ENCODE data around the gene NLGN4X.

NLGN4X gene

DNA sequence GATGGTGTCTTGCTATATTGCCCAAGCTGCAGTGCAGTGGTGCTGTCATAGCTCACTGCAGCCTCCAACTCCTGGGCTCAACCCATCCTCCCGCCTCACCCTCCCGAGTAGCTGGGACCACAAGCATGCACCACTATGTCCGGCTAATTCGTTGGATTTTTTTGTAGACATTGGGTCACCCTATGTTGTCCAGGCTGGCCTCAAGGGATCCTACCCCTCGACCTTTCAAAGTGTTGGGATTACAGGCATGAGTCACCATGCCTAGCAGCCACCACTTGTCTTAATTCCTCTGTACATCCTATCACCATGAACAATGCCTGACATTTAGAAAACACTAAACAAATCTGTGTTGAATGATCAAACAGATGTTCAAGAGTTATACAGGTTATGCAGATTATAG, 76.7 kb downstream of the NLGN4X start:
- no peak for DNase-seq (ENCODE audit: low read depth)

DNA sequence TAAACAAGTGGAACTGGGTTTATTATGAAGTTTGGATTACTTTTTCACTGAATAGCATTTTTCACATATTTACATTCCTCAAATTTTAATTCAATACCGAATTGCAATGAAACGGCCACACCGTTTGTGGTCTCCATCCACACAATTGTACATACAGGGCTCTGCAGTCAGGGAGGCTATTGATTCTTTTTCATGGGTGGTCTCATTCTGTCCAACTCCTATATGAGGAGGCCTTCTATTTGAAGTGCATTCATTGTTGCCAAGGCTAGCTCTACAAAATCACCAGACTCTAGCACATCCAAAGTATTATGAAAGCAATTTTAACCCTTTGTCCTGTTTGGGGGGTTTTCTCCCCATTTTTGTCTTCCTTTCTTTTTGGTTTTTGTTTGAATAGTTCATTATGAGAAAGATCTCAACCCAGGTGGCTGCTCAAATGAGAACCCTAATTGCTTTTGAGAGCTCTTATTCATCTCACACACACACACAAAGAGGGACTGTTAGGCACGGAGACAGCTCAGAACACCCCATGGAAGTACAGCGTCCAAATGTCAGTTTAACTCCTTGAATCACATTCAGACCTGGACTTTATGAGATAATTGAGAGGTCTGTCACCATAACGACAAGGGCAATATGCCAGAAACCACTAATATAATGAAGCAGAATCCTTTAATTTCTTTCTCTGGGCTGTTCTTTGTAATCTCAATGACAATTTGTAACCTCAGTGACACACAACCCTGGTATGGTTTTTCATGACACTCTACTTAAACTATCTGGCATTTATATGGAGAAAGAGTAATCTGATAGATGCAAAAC, 79.4 kb downstream of the NLGN4X start:
- no peak for DNase-seq (ENCODE audit: low read depth)

DNA sequence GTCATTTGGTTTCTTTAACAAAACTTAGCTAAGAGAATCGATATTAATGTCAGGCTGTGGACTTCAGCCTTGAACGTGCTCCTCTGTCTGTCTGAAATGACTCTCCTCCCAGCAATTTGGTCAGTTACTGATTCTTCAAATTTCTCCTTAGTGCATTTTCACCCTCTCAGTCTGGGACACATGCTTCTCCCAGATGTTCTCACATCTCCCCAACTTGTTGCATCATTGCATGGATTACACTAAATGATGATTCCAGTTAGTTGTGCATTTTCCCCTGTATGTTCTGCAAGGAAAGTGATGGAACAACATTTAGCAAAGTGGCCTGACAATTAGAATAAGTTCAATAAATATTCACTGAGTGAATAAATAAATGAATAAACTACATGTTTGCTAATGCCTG, 94.4 kb downstream of the NLGN4X start:
- DNase-seq (ENCODE audit: low read depth) = no peak

DNA sequence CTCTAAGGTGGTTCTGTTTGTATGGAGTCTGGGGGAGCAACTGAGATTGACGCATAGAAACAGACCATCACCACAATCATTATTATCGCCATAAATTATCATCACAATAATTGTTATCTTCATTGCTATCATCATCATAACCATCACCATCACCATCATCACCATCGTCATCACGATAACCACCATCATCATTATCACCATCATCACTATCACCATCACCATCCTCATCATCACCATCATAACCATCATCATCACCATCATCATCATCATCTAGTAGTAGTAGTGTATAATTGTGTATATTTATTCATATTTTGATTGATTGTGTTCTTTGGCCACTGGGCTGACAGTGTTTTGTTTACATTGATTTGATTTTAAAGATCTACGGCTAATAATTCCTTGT, 95.7 kb downstream of the NLGN4X start:
- no peak for DNase-seq (ENCODE audit: low read depth)

DNA sequence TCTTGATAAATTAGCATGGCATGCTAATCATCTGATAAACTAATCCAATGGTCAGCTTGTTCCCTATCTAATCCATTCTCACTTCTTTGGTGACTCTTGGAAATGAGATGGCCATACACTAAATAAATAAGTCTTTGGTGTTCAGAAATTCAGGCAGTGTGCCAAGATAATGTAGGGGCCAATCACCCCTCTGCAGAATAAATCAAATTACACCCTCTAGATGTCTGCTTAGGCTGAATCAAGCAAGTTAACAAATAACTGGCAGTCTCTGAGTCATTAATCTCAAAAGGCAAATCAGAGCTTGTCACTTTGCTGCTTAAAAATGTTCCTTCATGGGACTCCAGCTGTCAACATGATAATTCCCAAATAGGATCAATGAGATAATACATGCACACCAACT, 97.4 kb downstream of the NLGN4X start:
- no peak for DNase-seq (ENCODE audit: low read depth)

DNA sequence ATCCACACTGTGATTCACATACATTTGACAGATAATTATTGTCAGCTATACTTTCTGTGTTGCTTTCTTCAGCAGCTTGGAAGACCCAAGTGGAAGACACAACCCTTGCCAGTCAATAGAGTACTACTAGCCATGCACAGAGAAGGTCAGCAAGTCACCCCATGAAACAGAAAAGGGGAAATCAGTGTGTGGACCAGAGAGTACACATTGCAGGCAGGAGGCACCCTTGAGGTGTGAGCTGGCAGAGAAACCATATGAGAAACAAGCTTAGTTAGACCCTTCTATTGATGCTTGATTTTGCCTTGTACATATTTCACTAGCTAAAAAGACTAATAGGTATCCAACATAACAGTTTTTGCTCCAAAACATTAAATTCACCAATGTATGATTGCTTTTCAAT, 99.5 kb downstream of the NLGN4X start:
- DNase-seq (ENCODE audit: low read depth) = no peak

DNA sequence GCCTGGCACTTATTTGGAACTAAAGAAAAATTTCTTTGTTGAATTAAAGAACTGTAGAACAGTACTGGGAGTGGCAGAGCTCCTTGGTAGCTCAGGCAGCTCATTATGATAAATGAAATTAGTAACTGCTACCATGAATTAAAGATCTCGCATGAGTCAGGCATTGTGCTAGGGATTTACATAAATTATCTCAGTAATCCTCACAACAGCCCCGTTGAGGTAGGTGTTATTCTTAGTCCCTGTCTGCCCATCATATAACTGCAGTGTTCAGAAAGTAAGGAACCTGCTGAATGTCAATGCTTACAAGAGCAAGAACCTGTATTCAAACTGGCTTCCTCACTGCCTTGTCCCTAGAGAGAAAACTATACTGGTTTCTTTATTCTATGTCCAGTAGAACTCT, 108.3 kb downstream of the NLGN4X start:
- no peak for DNase-seq (ENCODE audit: low read depth)

DNA sequence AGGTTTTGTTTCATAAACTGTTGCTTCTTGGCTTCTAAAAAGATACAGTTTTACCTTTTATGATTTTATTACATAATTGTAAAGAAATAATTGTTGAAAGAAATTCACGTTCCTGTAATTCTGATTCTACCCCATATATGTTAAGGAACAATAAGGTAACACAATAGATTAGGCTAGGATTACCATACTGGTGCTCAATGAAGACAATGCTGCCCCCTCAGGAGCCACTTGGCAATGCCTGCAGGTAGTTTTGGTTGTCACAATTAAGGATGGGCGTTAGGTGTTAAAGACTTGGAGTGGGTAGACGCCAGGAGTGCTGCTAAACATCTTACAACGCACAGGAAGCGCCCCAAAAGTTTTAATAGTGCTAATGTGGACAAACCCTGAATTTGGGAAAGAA, 133.2 kb downstream of the NLGN4X start:
- DNase-seq (ENCODE audit: low read depth) = no peak

DNA sequence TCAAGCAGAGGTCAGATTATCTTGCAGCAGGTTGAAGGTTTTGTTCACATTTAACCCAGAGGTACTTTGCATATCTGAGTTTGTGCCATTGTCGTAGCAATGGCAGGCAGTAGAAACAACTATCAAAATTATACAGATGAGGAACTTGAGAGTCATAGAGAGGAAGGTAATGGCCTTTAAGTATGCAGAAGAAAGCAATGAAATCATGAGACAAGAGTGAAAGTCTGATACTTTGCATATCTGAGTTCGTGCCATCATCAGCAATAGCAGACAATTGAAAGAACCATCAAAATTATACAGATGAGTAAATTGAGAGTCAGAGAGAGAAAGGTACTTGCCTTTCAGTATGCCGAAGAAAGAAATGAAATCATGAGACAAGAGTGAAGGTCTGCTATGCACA, 154.1 kb downstream of the NLGN4X start:
- DNase-seq (ENCODE audit: low read depth) = no peak

DNA sequence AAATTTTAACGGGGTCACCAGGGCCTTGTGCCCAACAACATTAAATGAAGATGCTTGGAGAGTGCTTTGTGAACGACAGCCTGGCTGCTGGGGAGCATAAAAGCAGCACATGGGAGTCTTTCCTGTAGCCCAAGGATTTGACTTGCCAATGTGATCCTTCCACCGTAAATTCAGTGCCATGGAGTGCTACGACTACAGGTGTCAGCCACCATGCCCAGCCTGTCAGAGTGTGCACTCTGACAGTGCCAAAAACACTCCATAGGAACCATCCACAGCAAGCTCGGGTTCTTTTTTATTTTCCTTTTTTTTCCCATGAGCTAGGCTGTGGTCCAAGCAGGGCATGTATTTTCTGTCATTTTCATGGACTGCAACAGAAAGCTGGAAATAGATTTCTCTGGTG, 156.9 kb downstream of the NLGN4X start:
- no peak for DNase-seq (ENCODE audit: low read depth)

DNA sequence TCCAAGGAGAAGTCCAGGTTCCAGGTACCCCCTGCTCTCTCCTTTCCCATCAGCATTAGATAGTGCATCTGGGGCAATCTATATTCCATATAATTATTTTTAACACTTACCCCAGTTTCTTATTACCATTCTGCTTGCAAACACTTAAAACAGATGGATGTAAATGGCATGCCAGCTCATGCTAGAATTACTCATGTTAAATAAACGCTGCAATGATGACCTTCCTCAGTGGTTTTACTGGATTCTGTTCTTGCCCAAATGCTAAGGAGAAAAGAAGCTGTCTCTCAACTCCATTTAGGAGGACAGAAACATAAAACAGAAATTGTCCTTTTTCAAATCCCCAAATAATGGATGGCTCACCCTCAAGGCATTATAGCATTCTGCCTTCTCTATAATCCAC, 161.1 kb downstream of the NLGN4X start:
- DNase-seq (ENCODE audit: low read depth) = no peak

DNA sequence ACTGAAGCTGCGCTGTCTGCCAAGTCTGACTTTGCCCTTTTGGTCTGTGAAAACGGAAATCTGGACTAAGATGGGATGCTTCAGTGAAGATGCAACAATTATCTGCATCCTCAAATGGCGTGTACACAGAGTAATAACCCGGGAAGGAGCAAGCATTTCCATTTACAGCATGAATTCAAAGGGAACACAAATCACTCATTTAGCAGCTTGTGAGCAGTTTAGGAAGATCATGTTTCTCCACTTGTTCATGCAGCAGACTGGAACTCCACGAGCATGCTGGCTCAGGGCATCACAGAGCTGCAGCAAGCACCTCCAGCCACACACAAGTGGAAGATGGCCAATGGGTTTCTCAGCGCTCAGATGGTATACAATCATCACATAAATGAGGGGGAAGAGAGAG, 175.5 kb downstream of the NLGN4X start:
- DNase-seq (ENCODE audit: low read depth) = no peak

DNA sequence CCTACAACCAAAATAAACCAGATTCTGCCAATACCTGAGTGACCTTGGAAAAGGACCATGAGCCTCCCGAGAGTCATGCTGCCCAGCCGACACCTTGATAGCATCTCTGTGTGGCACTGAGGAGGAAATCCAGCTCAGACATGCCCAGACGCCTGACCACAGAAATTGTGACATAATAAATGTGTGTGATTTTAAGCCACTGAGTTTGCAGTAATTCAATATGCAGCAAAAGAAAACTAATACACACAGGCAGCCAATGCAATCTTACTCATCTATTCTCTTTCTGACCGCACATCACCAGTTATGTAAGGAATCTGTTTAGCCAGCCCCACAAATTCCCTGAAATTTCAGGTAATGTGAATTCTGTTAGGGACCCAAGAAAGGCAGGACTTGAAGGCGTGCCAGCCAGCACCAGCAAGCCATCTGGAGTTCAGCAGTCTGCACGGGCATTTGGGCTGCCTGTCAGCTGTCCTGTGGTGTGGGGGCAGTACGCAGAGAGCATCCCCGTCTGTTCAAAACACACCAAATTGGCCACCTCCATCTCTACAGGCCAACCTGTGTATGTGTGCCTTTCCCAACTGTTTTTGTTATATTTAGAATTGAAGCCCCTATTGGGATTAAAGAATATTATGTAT, 176.4 kb downstream of the NLGN4X start:
- no peak for DNase-seq (ENCODE audit: low read depth)

DNA sequence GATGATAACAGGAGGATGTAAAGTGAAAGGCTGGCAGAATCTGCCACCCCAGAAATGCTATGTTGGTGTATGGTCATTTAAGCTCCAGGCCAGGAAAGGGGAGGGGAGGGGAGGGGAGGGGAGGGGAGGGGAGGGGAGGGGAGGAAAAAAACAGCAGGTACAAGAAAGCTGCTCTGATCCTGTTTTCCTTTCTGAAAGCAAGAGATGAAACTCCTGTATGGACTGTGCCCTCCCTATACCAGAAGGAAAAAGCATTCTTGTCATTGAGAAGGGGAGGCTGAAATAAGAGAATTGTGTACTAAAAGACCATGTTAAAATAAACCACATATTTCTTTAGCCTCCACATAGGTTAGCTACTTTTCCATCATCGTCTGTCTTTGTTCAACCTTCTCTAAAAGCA, 179.5 kb downstream of the NLGN4X start:
- no peak for DNase-seq (ENCODE audit: low read depth)

DNA sequence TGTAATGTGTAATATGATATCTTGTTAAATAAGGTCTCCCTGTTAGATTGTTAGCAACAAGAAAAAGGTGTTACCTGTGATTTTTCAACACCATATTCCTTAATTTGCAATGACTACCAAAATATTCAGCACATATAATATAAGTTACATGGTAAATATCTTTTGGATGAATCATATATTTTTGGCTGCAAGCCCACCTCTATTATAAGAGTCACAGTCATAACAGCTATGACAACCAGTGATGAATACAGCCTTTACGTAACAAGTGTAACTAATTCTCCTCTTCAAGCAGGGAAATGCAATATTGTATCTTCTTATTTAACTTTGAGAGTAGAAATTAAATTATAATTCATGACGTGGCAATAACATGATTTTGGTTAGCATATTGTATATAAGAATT, 187.0 kb downstream of the NLGN4X start:
- DNase-seq (ENCODE audit: low read depth) = no peak

DNA sequence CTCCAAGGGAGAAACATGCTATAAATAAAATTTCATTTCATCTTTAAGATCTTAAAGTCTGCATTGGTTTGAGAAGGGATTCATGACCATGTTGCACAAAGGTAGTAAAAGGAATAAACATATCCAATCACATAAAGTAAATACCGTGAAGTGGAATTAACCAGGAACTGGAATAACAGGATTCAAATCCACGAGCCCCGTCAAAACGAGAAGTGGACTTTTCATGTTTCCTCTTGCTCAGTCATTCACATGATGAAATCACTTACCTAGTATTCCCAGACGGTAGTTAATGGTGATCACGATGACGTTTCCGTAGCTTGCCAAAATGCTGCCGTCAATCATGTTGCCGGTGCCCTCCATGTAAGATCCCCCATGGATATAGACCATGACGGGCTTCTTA, 199.7 kb downstream of the NLGN4X start:
- DNase-seq (ENCODE audit: low read depth) = no peak

DNA sequence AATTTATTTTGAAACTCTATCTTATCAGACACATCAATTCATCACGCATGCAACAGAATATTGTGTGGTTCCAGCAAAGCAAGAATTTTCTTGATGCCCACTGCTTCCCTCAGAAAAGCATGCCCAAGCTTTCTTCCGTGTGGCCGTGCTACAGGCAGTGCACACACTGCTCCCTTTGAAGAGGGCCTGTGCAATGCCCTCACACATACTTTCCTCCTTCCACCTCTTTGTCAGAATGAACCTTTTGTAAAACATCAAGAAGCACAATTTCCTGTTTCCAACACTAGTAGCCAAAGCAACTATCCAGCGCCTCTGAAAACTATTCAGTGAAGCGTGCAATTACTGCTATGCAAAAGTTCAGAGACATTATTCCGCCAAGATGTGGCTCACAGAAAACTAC, 201.7 kb downstream of the NLGN4X start:
- no peak for DNase-seq (ENCODE audit: low read depth)

DNA sequence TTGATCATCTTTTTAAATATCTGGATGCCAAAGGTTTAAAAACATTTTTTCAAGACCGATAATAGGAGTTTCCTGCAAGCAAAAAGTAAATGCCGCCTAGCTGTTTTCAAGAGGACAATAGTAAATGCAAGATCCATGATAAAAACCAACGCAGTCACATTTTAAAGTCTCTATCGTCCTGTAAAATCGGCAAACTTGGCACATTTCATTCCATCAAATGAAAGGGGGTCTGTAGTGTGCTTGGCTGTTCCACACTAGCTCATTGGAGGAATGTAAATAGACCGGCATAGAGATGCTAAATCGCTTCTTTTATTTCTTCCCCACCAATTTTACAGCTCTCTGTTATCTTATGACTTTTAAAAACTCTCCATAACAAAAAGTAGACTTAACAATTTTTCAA, 202.2 kb downstream of the NLGN4X start:
- no peak for DNase-seq (ENCODE audit: low read depth)

DNA sequence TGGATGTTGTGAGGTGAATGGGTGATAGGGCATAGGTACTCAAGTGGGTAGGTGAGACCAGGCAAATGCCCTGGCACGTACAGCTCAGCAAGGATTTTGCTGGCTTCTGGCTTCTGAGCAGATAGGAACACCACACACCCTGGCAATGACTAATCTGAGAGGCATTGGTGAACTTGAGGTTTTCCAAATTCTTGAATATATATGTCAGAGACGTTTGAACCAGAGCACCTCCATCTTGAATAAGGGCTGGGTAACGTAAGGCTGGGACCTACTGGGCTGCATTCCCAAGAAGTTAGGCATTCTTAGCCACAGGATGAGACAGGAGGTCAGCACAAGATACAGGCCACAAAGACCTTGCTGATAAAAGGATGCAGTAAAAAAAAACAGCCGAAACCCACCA, 204.5 kb downstream of the NLGN4X start:
- DNase-seq (ENCODE audit: low read depth) = no peak

DNA sequence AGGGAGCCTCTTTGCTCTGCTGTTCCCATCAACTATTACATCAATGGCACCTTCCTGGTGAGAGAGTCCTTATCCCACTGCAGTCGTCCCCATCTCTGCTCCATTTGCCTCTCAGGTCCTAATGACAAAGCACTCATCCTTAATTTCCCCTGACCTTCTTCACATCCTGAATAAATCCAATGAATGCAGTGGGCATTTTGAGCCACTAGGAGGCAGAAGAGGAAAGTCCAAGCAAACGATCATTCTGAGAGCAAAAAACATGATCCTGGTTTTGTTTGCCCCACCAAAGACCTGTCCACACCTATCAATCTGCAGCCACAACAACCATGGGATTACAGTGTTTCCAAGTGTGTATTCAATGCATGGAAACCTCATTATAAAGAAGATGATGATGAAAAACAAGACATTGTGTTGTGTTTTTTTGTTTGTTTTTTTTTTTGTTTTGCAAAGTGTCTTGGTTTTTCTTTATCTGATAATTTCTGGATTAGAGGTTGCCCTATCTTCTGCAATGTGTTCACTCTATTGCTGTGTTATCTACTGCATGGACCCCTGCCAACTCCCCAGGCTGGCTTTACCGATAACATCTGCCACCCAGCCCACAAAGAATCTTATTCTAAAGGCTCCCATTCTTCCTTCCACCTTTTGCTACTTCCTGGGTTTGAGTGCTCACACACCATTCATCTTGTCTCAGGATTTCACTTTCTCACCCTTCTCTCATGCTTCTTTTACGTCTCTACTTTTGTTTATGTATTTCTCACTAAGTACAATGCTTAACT, 207.2 kb downstream of the NLGN4X start:
- DNase-seq (ENCODE audit: low read depth) = no peak

DNA sequence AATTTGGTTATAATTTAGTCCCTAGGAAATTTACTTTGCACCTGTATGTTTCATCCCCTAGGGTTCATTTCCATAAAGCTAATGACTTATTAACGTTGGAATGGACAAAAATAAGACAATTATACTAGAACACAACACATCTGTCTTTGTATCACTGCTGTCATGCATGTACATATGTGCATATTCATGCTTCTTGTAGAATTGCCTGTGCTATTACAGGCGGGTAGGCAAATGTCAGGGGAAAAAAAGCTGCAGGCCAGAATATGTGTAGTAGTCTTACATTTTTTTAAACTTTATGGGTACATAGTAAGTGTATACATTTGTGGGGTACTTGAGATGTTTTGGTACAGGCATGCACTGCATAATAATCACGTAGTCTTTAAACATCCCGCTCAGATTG, 209.6 kb downstream of the NLGN4X start:
- DNase-seq (ENCODE audit: low read depth) = no peak

DNA sequence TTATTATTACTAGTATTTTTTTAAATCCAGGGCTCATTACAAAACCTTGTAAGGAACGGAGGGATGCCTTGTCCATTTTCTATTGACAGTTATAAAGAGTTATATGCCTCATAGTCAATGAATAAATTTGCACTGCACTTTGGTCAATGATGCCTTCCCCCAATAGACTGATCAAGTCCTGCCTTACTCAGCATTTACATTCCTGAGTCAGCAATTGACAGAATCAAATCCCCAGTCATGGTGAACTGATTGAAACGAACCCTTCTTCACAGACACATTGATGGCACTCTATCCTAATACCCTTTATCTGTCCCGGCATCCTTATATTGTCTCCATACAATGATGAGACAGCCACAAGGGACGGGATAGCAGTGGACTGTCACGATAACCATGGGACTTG, 213.2 kb downstream of the NLGN4X start:
- DNase-seq (ENCODE audit: low read depth) = no peak

DNA sequence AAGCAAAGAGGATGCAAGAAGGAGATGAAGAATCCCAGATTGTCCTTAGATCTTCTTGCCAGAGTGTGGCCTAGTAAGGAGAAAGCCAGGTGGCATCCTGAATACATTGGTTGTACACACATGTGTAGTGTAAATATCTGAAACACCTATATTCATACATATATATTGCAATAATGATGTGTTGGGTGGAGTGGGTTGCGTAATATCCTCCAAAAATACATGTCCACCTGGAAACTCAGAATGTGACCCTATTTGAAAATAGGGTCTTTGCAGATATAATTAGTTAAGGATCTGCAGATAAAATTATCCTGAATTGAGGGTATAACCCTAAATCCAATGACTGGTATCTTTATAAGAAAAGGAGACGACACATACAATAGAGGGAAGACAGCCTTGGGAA, 216.3 kb downstream of the NLGN4X start:
- no peak for DNase-seq (ENCODE audit: low read depth)
